Measurements from ENCODE around the gene ZNRF3. TPM values are rescaled to one million over a fixed set of nuclear protein-coding genes. Genes with fewer than 3 reads are reported as not detected.

Gene ZNRF3
- polyA plus RNA-seq, 1 experiment = 1.4 TPM

GRCh38 chr22:29093030-29093429 lies 209.7 kb downstream of the ZNRF3 start:
- ChIA-PET POLR2A (interaction anchor here (1.6 kb wide), 1 partner anchor 24 kb away, joined by 6 read pairs; no protein-coding TSS in a partner anchor), CTCF (interaction anchor here (1.3 kb wide), 1 partner anchor 61 kb away, joined by 6 read pairs; no protein-coding TSS in a partner anchor)
- TF ChIP-seq, protein P1, sequence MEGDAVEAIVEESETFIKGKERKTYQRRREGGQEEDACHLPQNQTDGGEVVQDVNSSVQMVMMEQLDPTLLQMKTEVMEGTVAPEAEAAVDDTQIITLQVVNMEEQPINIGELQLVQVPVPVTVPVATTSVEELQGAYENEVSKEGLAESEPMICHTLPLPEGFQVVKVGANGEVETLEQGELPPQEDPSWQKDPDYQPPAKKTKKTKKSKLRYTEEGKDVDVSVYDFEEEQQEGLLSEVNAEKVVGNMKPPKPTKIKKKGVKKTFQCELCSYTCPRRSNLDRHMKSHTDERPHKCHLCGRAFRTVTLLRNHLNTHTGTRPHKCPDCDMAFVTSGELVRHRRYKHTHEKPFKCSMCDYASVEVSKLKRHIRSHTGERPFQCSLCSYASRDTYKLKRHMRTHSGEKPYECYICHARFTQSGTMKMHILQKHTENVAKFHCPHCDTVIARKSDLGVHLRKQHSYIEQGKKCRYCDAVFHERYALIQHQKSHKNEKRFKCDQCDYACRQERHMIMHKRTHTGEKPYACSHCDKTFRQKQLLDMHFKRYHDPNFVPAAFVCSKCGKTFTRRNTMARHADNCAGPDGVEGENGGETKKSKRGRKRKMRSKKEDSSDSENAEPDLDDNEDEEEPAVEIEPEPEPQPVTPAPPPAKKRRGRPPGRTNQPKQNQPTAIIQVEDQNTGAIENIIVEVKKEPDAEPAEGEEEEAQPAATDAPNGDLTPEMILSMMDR (IDR thresholded peaks at IDR 0.05; ENCODE audit: low read depth, low read length) = no peak
- H3K4me3 ChIP-seq (ENCODE audit: low read depth, low read length) = no peak overlapping the region
- no peak overlapping the region for H3K27ac ChIP-seq (ENCODE audit: low read depth, low read length)
- no peak for DNase-seq (ENCODE audit: low read depth, low spot score)
- H3K27me3 ChIP-seq (ENCODE audit: control insufficient read depth, insufficient read depth, low read length) = peaks cover 3% of the 10 kb centered on the region
- H3K9me3 ChIP-seq (ENCODE audit: control insufficient read depth, insufficient read depth, low read length) = no peaks in the 10 kb centered on the region

DNA sequence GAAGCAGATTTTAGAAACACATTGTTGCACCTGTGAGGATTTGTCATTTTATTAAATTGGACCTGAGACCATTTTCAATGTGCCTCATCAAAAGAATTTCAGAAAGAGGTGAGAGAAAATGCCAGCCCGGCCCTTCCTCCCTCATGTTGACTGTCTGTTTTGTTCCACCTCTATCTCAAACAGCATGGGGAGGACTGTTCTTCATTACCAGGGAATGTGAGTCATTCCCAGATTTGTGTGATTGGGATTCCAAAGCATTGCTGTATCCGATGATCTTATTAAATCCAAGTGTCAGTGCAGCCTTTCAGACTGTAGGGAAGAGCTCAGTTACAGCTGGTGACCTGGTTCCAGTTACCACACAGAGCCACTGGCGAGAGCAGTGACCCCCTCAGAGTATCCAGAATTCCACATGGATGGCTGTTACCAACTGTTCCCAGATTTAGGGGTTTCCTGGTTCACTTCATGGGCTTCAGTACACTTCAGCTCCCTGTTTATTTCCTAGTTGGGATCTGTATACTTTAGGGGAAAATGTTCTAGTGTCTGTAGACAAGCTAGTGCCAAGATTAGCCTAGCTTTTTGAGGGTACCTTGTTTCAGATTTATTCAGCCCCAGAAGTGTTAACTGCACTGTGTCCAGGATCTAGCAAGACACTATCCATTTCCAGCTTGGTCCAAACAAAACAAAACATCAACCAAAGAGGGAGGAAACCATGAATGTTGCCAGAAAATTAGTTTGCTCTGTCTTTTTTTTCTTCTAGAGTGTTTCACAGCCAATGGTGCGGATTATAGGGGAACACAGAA lies 210.3 kb downstream of the ZNRF3 start:
- ChIA-PET CTCF (interaction anchor here (0.6 to 1.3 kb wide), 4 partner anchors 17 to 61 kb away, joined by 3 to 6 read pairs (median 3); no protein-coding TSS in a partner anchor), POLR2A (interaction anchor here (1.6 kb wide), 1 partner anchor 23 kb away, joined by 6 read pairs; no protein-coding TSS in a partner anchor)
- peak; percentile 23 for DNase-seq (ENCODE audit: low read depth, low spot score)
- TF ChIP-seq, protein P1 (IDR thresholded peaks at IDR 0.05; ENCODE audit: low read depth, low read length) = no peak
- no peak overlapping the region for H3K4me3 ChIP-seq (ENCODE audit: low read depth, low read length)
- H3K9me3 ChIP-seq (ENCODE audit: control insufficient read depth, insufficient read depth, low read length) = no peaks in the 10 kb centered on the region
- peak overlapping the region; percentile 59 for H3K27ac ChIP-seq (ENCODE audit: low read depth, low read length)
- peaks cover 3% of the 10 kb centered on the region for H3K27me3 ChIP-seq (ENCODE audit: control insufficient read depth, insufficient read depth, low read length)

DNA sequence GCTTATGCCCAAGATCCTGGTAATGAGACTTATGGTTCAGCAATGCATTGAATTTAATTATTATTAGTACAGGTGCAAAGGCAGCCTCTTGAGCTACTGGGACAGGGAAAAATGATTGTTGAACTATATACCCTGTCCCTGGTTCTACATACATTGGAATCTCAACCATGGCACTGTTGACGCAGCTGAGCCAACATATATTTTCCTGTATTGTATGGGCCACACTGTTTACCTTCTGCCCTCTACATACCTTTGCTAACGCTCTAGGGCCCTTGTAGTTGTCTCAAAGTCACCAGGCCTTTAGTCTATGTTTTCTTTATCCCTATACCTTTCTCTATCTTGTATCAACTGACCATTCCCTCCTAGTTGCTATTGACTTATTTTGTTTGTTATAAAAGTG lies 212.1 kb downstream of the ZNRF3 start:
- POLR2A ChIA-PET = no interaction called here
- Histone ChIP-seq H3K27ac (ENCODE audit: low read depth, low read length) (no peak overlapping the region), H3K27me3 (ENCODE audit: control insufficient read depth, insufficient read depth, low read length) (no peaks in the 10 kb centered on the region), H3K9me3 (ENCODE audit: control insufficient read depth, insufficient read depth, low read length) (no peaks in the 10 kb centered on the region), H3K4me3 (ENCODE audit: low read depth, low read length) (no peak overlapping the region)
- DNase-seq (ENCODE audit: low read depth, low spot score) = no peak
- CTCF ChIA-PET = interaction anchor here (1.0 kb wide), 1 partner anchor 11 kb away, joined by 3 read pairs; no protein-coding TSS in a partner anchor
- TF ChIP-seq, protein P1 (IDR thresholded peaks at IDR 0.05; ENCODE audit: low read depth, low read length) = no peak

DNA sequence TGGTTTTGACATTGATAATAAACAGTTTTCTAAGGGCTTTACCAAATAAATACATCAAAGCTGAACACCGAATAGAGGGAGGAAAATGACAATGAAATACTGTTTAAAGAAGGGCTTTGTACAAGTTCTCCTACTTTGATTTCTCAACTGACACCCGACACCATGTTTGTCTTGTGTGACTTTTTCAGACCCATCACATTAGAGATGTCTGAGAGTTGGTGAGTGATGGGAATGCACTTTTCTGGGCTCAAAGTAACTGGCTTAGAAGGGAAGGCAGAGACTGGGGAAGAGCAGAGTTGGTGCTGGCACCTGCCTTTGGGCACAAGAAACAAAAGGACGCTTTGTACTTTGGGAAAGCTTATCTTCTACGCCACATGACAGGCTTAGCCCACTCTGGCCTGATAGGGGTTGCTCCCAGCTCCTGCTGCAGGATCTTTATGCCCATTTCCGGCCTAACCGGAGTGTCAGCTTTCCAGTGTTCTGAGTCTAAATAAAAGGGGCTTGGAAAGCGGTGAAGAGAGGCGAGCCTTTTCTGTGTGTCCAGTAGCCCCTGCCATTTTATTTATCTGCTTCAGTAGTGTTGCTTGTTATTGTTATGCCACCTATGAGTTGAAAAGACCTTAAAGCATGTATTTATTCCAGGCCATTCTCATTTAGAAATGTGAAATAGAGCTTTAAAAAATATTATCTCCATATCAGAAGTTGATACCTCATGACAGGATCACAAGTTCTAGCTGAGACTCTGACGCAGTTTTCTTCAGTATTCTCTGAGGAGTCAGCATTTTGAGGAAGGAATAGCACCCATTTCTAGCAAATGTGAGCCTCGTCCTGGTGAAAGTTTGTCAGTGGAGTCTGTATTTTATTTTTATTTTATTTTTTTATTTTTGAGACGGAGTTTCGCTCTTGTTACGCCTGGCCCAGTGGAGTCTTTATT lies 213.6 kb downstream of the ZNRF3 start:
- DNase-seq (ENCODE audit: low read depth, low spot score) = no peak
- TF ChIP-seq, protein P1 (IDR thresholded peaks at IDR 0.05; ENCODE audit: low read depth, low read length) = no peak
- POLR2A ChIA-PET = interaction anchor here (0.6 kb wide), 1 partner anchor 19 kb away, joined by 3 read pairs; no protein-coding TSS in a partner anchor

More for the DNA sequence above, 213.6 kb downstream of the ZNRF3 start:
- Histone ChIP-seq H3K27ac (ENCODE audit: low read depth, low read length) (no peak overlapping the region), H3K9me3 (ENCODE audit: control insufficient read depth, insufficient read depth, low read length) (no peaks in the 10 kb centered on the region), H3K27me3 (ENCODE audit: control insufficient read depth, insufficient read depth, low read length) (no peaks in the 10 kb centered on the region), H3K4me3 (ENCODE audit: low read depth, low read length) (no peak overlapping the region)
- CTCF ChIA-PET = interaction anchor here (0.7 to 0.9 kb wide), 2 partner anchors 20 to 57 kb away, joined by 3 to 5 read pairs; no protein-coding TSS in a partner anchor
